H1 (cell line): ENCODE data around the gene EFCAB13. TPM values are rescaled to one million over a fixed set of nuclear protein-coding genes. Genes with fewer than 3 reads are reported as not detected.

Experiments used
- CTCF ChIA-PET: fragments of 300-600 bp; sonication (Branson Sonifier 250); formaldehyde crosslinking; loops from one replicate; lab custom pipeline; 2021; ENCODE audit not compliant: partially characterized antibody; lab: Charles Lee
- POLR2A ChIA-PET: fragments of 300-600 bp; sonication (Branson Sonifier 250); formaldehyde crosslinking; loops from one replicate; lab custom pipeline; 2021; ENCODE audit warnings: inconsistent platforms; ENCODE audit not compliant: partially characterized antibody; lab: Charles Lee
- DNase-seq, 2 experiments: peaks; one replicate each; pipeline versions ENCODE4 v3.0.0 to v3.0.0-alpha.2; 2010 to 2022; ENCODE audit warnings: low spot score in 2 of 2, low read depth in 1 of 2, mixed read lengths in 1 of 2
- FAIRE-seq: peaks from 2 replicates; lab custom pipeline; 2011; peaks lifted over from hg19 to GRCh38; lab: Jason Lieb, UNC
- H2AFZ ChIP-seq: 2 replicates; pipeline ENCODE4 v1.8.1; 2012; ENCODE audit warnings: low read length, inconsistent platforms
- H2AK5ac ChIP-seq: 2 replicates; pipeline ENCODE4 v1.6.1; 2013; ENCODE audit warnings: low read depth, low read length
- H2BK120ac ChIP-seq: replicated peaks from 2 replicates; pipeline ENCODE3; 2013; ENCODE audit warnings: low read depth, low read length, inconsistent platforms
- H2BK12ac ChIP-seq: 2 replicates; pipeline ENCODE4 v1.6.1; 2013; ENCODE audit warnings: low read depth, low read length
- H2BK15ac ChIP-seq: 2 replicates; pipeline ENCODE4 v1.6.1; 2013; ENCODE audit warnings: low read length
- H2BK20ac ChIP-seq: 2 replicates; pipeline ENCODE4 v1.6.1; 2013; ENCODE audit warnings: low read length
- H2BK5ac ChIP-seq: 2 replicates; pipeline ENCODE4 v1.6.1; 2013; ENCODE audit warnings: low read depth, low read length
- H3K14ac ChIP-seq: 2 replicates; pipeline ENCODE4 v1.6.1; 2013; ENCODE audit warnings: inconsistent platforms; ENCODE audit not compliant: insufficient read length
- H3K18ac ChIP-seq: 2 replicates; pipeline ENCODE4 v1.6.1; 2013; ENCODE audit warnings: low read length; ENCODE audit errors: extremely low read depth
- H3K23ac ChIP-seq: 2 replicates; pipeline ENCODE4 v1.6.1; 2013; ENCODE audit warnings: inconsistent platforms; ENCODE audit not compliant: insufficient read length
- H3K23me2 ChIP-seq: 2 replicates; pipeline ENCODE4 v1.6.1; 2013; ENCODE audit warnings: low read depth, low read length
- H3K27ac ChIP-seq: 2 replicates; pipeline ENCODE4 v1.6.1; 2011; ENCODE audit warnings: low read depth, low read length, inconsistent platforms
- H3K27me3 ChIP-seq, 4 experiments: replicated peaks in 1 of 4; 1 replicate in 1 of 4; 2 replicates in 3 of 4; pipeline versions ENCODE4 v1.6.1 to v1.8.1; 2011 to 2013; ENCODE audit warnings: low read length in 3 of 4, mild to moderate bottlenecking in 3 of 4, inconsistent platforms in 2 of 4, mixed read lengths in 2 of 4, moderate library complexity in 1 of 4; ENCODE audit not compliant: control insufficient read depth in 3 of 4, insufficient read depth in 3 of 4; ENCODE audit errors: extremely low read depth in 1 of 4
- H3K36me3 ChIP-seq, 4 experiments: 2 replicates each; pipeline versions ENCODE4 v1.6.1 to v1.8.1; 2011 to 2013; ENCODE audit warnings: mild to moderate bottlenecking in 4 of 4, low read length in 3 of 4, moderate library complexity in 2 of 4, control low read depth in 1 of 4, inconsistent platforms in 1 of 4; ENCODE audit not compliant: insufficient read depth in 4 of 4, control insufficient read depth in 2 of 4
- H3K4ac ChIP-seq: replicated peaks from 2 replicates; pipeline ENCODE3; 2013; ENCODE audit warnings: low read length, low read depth, mixed read lengths, inconsistent platforms; ENCODE audit not compliant: insufficient read length
- H3K4me1 ChIP-seq, 4 experiments: replicated peaks in 1 of 4; 1 replicate in 1 of 4; 2 replicates in 3 of 4; pipeline versions ENCODE4 v1.6.1 to v1.8.1; 2011 to 2013; ENCODE audit warnings: low read length in 3 of 4, inconsistent platforms in 2 of 4, mixed read lengths in 1 of 4; ENCODE audit not compliant: insufficient read depth in 4 of 4, control insufficient read depth in 3 of 4
- H3K4me2 ChIP-seq, 2 experiments: 2 replicates each; pipeline versions ENCODE4 v1.6.1 to v1.8.1; 2011 to 2013; ENCODE audit warnings: low read depth in 2 of 2, low read length in 2 of 2, control low read depth in 1 of 2, inconsistent platforms in 1 of 2, mild to moderate bottlenecking in 1 of 2; ENCODE audit not compliant: insufficient read depth in 1 of 2
- H3K4me3 ChIP-seq, 4 experiments: fragments of 200-600, 300-600 bp in 1 of 4; sonication (generic), shearing (Covaris generic), sonication (Bioruptor Twin) in 1 of 4; 2 replicates each; pipeline versions ENCODE4 v1.5.1 to v1.8.1; 2011 to 2016; ENCODE audit warnings: low read length in 4 of 4, low read depth in 3 of 4, control low read depth in 2 of 4, inconsistent platforms in 2 of 4, mild to moderate bottlenecking in 2 of 4, mixed read lengths in 1 of 4, moderate library complexity in 1 of 4; ENCODE audit not compliant: insufficient read depth in 2 of 4; ENCODE audit errors: extremely low read depth in 1 of 4
- H3K56ac ChIP-seq: replicated peaks from 2 replicates; pipeline ENCODE3; 2013; ENCODE audit warnings: low read depth, mild to moderate bottlenecking, mixed read lengths, low read length, inconsistent platforms; ENCODE audit not compliant: insufficient read length
- H3K79me1 ChIP-seq: 2 replicates; pipeline ENCODE4 v1.6.1; 2013; ENCODE audit warnings: low read depth, low read length, control low read depth
- H3K79me2 ChIP-seq, 2 experiments: 2 replicates each; pipeline versions ENCODE4 v1.6.1 to v1.8.1; 2012 to 2013; ENCODE audit warnings: low read length in 2 of 2, mild to moderate bottlenecking in 2 of 2, inconsistent platforms in 1 of 2; ENCODE audit not compliant: insufficient read depth in 2 of 2, control insufficient read depth in 1 of 2
- H3K9ac ChIP-seq, 4 experiments: replicated peaks in 1 of 4; 1 replicate in 1 of 4; 2 replicates in 3 of 4; pipeline versions ENCODE4 v1.6.1 to v1.8.1; 2011 to 2013; ENCODE audit warnings: low read depth in 3 of 4, low read length in 3 of 4, control low read depth in 2 of 4, mild to moderate bottlenecking in 2 of 4, moderate library complexity in 2 of 4, inconsistent platforms in 1 of 4; ENCODE audit errors: extremely low read depth in 1 of 4
- H3K9me3 ChIP-seq, 2 experiments: 2 replicates each; pipeline versions ENCODE4 v1.6.1 to v1.8.1; 2012 to 2013; ENCODE audit warnings: mild to moderate bottlenecking in 2 of 2, moderate library complexity in 2 of 2, control low read depth in 1 of 2, inconsistent platforms in 1 of 2, low read depth in 1 of 2, low read length in 1 of 2, mixed read lengths in 1 of 2; ENCODE audit not compliant: insufficient read depth in 2 of 2
- H4K20me1 ChIP-seq, 2 experiments: replicated peaks in 1 of 2; 2 replicates each; pipeline versions ENCODE3 to v1.8.1; 2011 to 2013; ENCODE audit warnings: inconsistent platforms in 2 of 2, low read length in 2 of 2, mild to moderate bottlenecking in 1 of 2; ENCODE audit not compliant: insufficient read depth in 2 of 2, control insufficient read depth in 1 of 2
- H4K5ac ChIP-seq: 2 replicates; pipeline ENCODE4 v1.6.1; 2013; ENCODE audit warnings: low read length, low read depth, mixed read lengths, inconsistent platforms; ENCODE audit not compliant: insufficient read length
- H4K8ac ChIP-seq: 2 replicates; pipeline ENCODE4 v1.8.0; 2013; ENCODE audit warnings: mild to moderate bottlenecking, moderate library complexity, low read length, inconsistent platforms; ENCODE audit not compliant: insufficient read depth; ENCODE audit errors: extremely low read depth
- H4K91ac ChIP-seq: replicated peaks from 2 replicates; pipeline ENCODE3; 2013; ENCODE audit warnings: low read length, mixed read lengths, inconsistent platforms; ENCODE audit not compliant: insufficient read length
- RXRA ChIP-seq: IDR thresholded peaks from 2 replicates; pipeline ENCODE4 v1.6.1; 2011; ENCODE audit warnings: low read depth, mild to moderate bottlenecking, low read length, moderate library complexity; ENCODE audit not compliant: insufficient read depth
- WGBS, 2 experiments: shearing (Covaris generic) in 1 of 2; methylation state at CpG; one replicate each; pipeline versions ENCODE4 v1.1.6 to v1.1.7; 2013 to 2015; ENCODE audit warnings: low lambda C conversion rate in 2 of 2, mixed read lengths in 2 of 2, inconsistent platforms in 1 of 2, low coverage in 1 of 2, missing lambda C conversion rate in 1 of 2; ENCODE audit not compliant: insufficient replicate concordance in 2 of 2, insufficient coverage in 1 of 2, insufficient read length in 1 of 2; ENCODE audit errors: extremely low coverage in 1 of 2, missing lambda C conversion rate in 1 of 2; 5-methylcytosine and 5-hydroxymethylcytosine counted together
- polyA plus RNA-seq, 7 experiments: library from polyadenylated mRNA; depleted of rRNA in 3 of 7; stranded (reverse) in 5 of 7; unstranded in 2 of 7; fragments of >200 nt in 5 of 7; fragments of 200-250 nt in 2 of 7; gene quantifications; 1 replicate in 5 of 7; 2 replicates in 1 of 7; 4 replicates in 1 of 7; pipeline versions ENCODE4 v1.2.1 to v1.2.3, GENCODE V29; 2011 to 2013; ENCODE audit warnings: missing spikeins in 2 of 7, mixed read lengths in 2 of 7
- total RNA-seq: library from RNA; stranded (reverse); fragmentation: NEBNext Ultra II Directional; extraction: Animal tissue kit (Norgen Biotek cat#: 25700); gene quantifications from 2 replicates; pipeline ENCODE4 v1.2.1, GENCODE V29; 2021

The EFCAB13 gene
- total and polyA plus RNA-seq, 2 of the 8 experiments (the other 6 are each of a cell fraction or from before 2014, with no cell fraction given): 0.12 to 2.0 TPM

DNA sequence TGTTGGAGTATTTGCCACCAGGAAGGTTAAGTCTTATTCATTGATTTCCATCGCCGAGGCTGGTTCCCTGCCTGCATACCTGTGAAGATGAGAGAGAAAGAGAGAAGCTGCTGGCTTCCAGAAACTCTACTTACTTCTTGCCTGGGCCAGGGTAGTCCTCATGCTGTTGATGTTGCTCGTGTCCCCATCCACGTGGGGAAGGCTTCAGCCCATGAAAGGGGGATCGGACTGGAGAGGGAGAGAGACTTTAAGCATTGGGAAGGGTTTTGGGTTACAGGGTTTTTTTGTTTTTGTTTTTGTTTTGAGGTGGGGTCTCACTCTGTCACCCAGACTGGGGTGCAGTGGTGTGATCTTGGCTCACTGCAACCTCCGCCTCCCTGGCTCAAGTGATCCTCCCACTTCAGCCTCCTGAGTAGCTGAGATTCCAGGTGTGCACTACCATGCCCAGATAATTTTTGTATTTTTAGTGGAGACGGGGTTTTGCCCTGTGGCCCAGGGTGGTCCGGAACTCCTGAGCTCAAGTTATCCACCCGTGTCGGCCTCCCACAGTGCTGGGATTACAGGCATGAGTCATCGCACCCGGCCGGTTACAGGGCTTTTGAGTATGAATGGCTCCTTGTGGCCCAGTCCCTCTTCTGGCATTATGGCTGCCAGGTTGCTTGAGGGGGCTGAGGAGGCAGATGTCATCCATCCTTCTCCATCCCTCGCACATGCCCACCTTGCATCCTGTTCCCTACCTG is 43.5 kb upstream of the EFCAB13 start:
- Histone ChIP-seq H2BK120ac (no peak overlapping the region), H3K14ac (no peak overlapping the region), H2BK15ac (0 out of 2 replicates have a peak overlapping the region, but pooled peaks have one; percentile 40), H3K36me3 (no peaks in the 10 kb centered on the region), H3K79me2 (no peaks in the 10 kb centered on the region), H3K9ac (no peak overlapping the region), H2BK20ac (0 out of 2 replicates have a peak overlapping the region, but pooled peaks have one; percentile 17), H3K4ac (no peak overlapping the region), H2AFZ (no peak overlapping the region), H3K9me3 (no peaks in the 10 kb centered on the region), H3K4me1 (peaks cover 6 to 14% (median 11%) of the 10 kb centered on the region in 4 experiments), H3K27ac (no peak overlapping the region), H2BK12ac (no peak overlapping the region), H3K18ac (no peak overlapping the region), H4K8ac (no peak overlapping the region), H4K5ac (no peak overlapping the region), H3K4me2 (no peak overlapping the region), H2BK5ac (no peak overlapping the region), H3K23me2 (no peaks in the 10 kb centered on the region), H3K4me3 (no peak overlapping the region), H4K91ac (no peak overlapping the region), H4K20me1 (no peaks in the 10 kb centered on the region), H3K23ac (no peak overlapping the region), H2AK5ac (no peak overlapping the region), H3K56ac (no peak overlapping the region), H3K79me1 (no peaks in the 10 kb centered on the region), H3K27me3 (no peaks in the 10 kb centered on the region)
- POLR2A ChIA-PET: no interaction called here
- TF ChIP-seq RXRA: no peak
- 90% methylated on average over 14 of the region's 14 CpGs; no CpG with 5 or more reads in 1 of the 2 experiments for WGBS, 2 experiments
- no peak for FAIRE-seq
- CTCF ChIA-PET: interaction anchor here (0.7 kb wide), 1 partner anchor 47 kb away, joined by 3 read pairs; no protein-coding TSS in a partner anchor
- DNase-seq: no peak
